Mesodermal cell (in vitro differentiated cells): ENCODE data around the gene SLC44A1.

Source experiments
- H3K27ac ChIP-seq: 2 replicates; pipeline ENCODE4 v1.7.0; 2013; ENCODE audit warnings: mild to moderate bottlenecking, low read depth, low read length, moderate library complexity; ENCODE audit not compliant: severe bottlenecking
- H3K36me3 ChIP-seq: 2 replicates; pipeline ENCODE4 v1.7.1; 2013; ENCODE audit warnings: mild to moderate bottlenecking, low read length, moderate library complexity; ENCODE audit not compliant: control insufficient read depth, insufficient read depth
- H3K4me1 ChIP-seq: one replicate; pipeline ENCODE4 v1.7.1; 2013; ENCODE audit warnings: mild to moderate bottlenecking, low read length; ENCODE audit not compliant: insufficient read depth, control insufficient read depth, poor library complexity, severe bottlenecking
- H3K4me3 ChIP-seq: 2 replicates; pipeline ENCODE4 v1.7.0; 2013; ENCODE audit warnings: low read length, control low read depth, mild to moderate bottlenecking; ENCODE audit not compliant: insufficient read depth, poor library complexity, severe bottlenecking; ENCODE audit errors: extremely low read depth
- H3K9me3 ChIP-seq: 2 replicates; pipeline ENCODE4 v1.7.1; 2013; ENCODE audit warnings: mild to moderate bottlenecking, low read length, moderate library complexity; ENCODE audit not compliant: control insufficient read depth
- WGBS, 2 experiments: methylation state at CpG; one replicate each; pipeline ENCODE4 v1.1.5; 2013; ENCODE audit warnings: missing lambda C conversion rate in 2 of 2; ENCODE audit not compliant: insufficient coverage in 2 of 2; 5-methylcytosine and 5-hydroxymethylcytosine counted together

SLC44A1 gene

DNA sequence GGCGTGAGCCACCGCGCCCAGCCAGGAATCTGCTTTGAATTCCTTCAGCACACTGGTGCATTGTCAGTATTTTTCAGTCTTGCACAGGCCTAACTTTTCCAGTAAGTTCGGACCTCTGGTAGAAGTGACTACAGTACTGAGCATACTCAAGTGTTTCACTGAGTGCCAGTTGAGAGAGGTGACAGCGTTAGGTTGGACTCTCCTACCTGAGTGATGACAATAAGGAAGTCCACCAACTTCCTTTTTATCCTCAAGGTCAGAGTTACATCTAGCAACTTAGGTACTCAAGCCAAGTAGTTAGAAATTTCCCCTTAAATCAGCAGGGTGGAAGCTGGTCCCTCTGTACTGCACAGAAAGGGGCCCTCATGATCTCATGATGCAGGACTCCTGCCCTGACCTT, 177.4 kb downstream of the SLC44A1 start:
- Histone ChIP-seq H3K9me3 (no peaks in the 10 kb centered on the region), H3K4me3 (no peak overlapping the region), H3K27ac (no peak overlapping the region), H3K4me1 (no peaks in the 10 kb centered on the region), H3K36me3 (no peaks in the 10 kb centered on the region)
- WGBS, 2 experiments = 95 to 100% methylated on average over 3 to 4 of the region's 5 CpGs

GRCh38 chr9:105425816-105426433, 181.5 kb downstream of the SLC44A1 start:
- H3K4me1 ChIP-seq = no peaks in the 10 kb centered on the region
- H3K27ac ChIP-seq = no peak overlapping the region
- H3K4me3 ChIP-seq = no peak overlapping the region
- WGBS, 2 experiments = 72 to 87% methylated on average over 2 of the region's 2 CpGs
- no peaks in the 10 kb centered on the region for H3K9me3 ChIP-seq
- H3K36me3 ChIP-seq = no peaks in the 10 kb centered on the region

DNA sequence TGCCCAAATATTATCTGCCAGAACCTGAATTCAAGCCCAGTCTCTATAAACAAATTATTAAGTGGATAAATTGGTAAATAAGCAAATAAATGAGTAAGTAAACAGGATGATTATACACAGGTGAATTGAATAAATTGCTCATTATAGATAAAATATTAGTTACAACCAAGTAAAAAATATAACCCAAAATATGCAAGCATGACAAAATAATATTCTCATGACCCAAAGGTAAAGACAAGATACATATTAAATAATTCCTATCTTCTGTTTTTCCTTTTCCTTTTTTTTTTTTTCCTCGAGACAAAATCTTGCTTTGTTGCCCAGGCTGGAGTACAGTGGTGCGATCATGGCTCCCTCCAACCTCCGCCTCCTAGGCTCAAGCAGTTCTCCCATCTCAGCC, 182.2 kb downstream of the SLC44A1 start:
- Histone ChIP-seq H3K4me3 (no peak overlapping the region), H3K27ac (no peak overlapping the region), H3K36me3 (no peaks in the 10 kb centered on the region), H3K9me3 (no peaks in the 10 kb centered on the region), H3K4me1 (no peaks in the 10 kb centered on the region)
- WGBS, 2 experiments = 90% methylated on average over 2 of the region's 3 CpGs; no CpG with 5 or more reads in 1 of the 2 experiments

- 91 to 94% methylated on average over 8 of the region's 9 CpGs for whole genome bisulfite sequencing, 2 experiments
- no peak overlapping the region for H3K4me3 ChIP-seq
- H3K27ac ChIP-seq = no peak overlapping the region
- H3K4me1 ChIP-seq = no peaks in the 10 kb centered on the region
- no peaks in the 10 kb centered on the region for H3K36me3 ChIP-seq
- no peaks in the 10 kb centered on the region for H3K9me3 ChIP-seq
These were observed 187.2 kb downstream of the SLC44A1 start for GRCh38 chr9:105431424-105432246.

- H3K36me3 ChIP-seq = no peaks in the 10 kb centered on the region
- no CpG with 5 or more reads among the region's 2 CpGs for WGBS, 2 experiments
- no peaks in the 10 kb centered on the region for H3K9me3 ChIP-seq
- H3K4me3 ChIP-seq = no peak overlapping the region
- H3K4me1 ChIP-seq = no peaks in the 10 kb centered on the region
- H3K27ac ChIP-seq = no peak overlapping the region
These were observed 187.9 kb downstream of the SLC44A1 start for GRCh38 chr9:105432247-105432842.

GRCh38 chr9:105435453-105435852, 191.0 kb downstream of the SLC44A1 start:
- Histone ChIP-seq H3K4me3 (no peak overlapping the region), H3K4me1 (no peaks in the 10 kb centered on the region), H3K9me3 (no peaks in the 10 kb centered on the region), H3K27ac (no peak overlapping the region), H3K36me3 (no peaks in the 10 kb centered on the region)
- WGBS, 2 experiments = 88 to 100% methylated on average over 2 of the region's 3 CpGs

DNA sequence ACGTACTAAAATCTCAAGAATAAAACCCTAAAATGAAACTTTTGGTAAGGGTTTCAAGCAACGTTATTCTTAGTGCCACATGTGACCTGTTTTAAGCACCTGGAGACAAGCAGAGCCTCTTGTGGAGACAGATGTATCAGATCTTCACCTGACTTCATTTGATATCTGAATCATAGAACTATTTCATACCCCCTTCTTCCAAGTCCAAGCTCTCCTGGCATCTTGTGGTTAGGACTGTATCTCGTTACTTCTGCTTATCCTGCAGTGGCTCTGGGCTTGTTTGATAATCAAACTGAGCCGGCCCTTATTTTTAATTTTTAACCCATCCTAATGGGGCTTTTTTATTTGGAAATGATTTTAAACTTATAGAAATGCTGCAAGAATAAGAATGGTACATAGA, 192.3 kb downstream of the SLC44A1 start:
- H3K36me3 ChIP-seq = no peaks in the 10 kb centered on the region
- H3K9me3 ChIP-seq = no peaks in the 10 kb centered on the region
- no peak overlapping the region for H3K27ac ChIP-seq
- H3K4me1 ChIP-seq = no peaks in the 10 kb centered on the region
- WGBS, 2 experiments = 90 to 100% methylated on average over 2 of the region's 4 CpGs
- H3K4me3 ChIP-seq = no peak overlapping the region

DNA sequence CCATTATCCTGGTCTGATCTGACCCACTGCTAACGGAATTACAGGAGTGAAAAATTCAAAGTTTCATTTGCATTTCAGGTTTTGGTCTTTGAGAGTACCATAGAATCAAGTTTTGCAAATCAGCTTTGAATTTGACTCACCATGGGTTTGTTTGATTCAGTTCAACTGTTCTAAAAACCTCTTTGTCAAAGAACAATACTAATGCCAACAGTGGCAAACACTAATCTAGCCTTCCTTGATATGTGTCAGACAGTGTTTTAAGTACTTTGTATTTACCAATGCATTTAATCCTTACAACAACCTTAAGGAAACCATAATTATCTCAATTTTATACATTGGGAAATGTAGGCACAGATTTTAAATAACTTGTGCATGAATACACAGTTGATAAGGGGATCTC, 193.3 kb downstream of the SLC44A1 start:
- Histone ChIP-seq H3K4me1 (no peaks in the 10 kb centered on the region), H3K9me3 (no peaks in the 10 kb centered on the region), H3K4me3 (no peak overlapping the region), H3K27ac (no peak overlapping the region), H3K36me3 (no peaks in the 10 kb centered on the region)
- WGBS, 2 experiments = 100% methylated on average over 1 of the region's 1 CpG; no CpG with 5 or more reads in 1 of the 2 experiments

DNA sequence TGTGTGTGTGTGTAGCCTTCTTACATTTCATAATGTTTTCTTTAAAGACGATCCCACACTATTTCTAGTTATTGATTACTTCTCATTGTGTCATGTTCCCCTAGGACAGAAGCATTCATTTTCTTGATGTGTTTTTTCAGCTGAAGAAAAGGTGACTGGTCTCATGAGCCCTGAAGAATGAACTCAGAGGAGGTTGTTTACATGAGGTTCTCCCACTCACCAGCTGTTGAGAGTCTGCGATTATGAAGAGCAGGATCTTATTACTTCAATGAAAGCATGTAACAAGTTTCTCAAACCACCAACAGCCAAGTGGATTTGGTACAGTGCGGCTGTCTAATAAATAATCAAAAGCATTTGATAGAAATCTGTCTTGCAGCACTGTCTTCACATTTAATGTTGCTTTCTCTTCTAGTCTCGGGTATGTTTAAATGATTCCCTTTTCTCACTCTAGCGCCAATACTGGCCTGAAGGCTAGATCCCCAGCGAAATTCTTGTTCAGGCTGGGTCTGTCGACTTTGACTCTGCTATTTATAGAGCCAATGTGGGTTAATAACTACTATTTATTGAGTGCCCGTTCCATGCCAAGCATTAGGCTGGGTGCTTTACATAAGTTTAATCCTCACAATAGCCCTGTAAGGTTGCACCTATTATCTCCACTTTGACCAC, 193.8 kb downstream of the SLC44A1 start:
- no peaks in the 10 kb centered on the region for H3K4me1 ChIP-seq
- WGBS, 2 experiments = 97 to 100% methylated on average over 2 to 4 of the region's 8 CpGs
- H3K9me3 ChIP-seq = no peaks in the 10 kb centered on the region
- no peaks in the 10 kb centered on the region for H3K36me3 ChIP-seq
- H3K4me3 ChIP-seq = no peak overlapping the region
- no peak overlapping the region for H3K27ac ChIP-seq

DNA sequence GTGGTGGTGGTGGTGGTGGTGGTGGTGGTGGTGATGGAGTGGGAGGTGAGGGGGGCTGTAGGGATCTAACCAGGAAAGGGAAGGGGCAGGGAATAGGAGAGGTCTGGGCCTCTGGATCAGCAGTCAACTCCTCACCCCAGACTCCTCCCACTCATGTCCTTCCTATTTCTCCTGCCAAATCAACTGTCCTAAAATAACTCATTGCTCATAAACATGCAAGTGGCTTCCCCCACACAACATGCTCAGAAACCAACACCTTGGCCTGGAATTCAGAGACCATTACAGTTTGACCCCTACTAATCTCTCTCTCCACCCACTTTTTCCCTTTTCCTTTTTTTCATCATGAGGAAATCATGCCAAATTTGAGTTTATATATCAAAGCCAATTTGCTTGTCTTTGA, 195.0 kb downstream of the SLC44A1 start:
- no peaks in the 10 kb centered on the region for H3K9me3 ChIP-seq
- no peaks in the 10 kb centered on the region for H3K36me3 ChIP-seq
- H3K4me1 ChIP-seq = no peaks in the 10 kb centered on the region
- H3K4me3 ChIP-seq = no peak overlapping the region
- H3K27ac ChIP-seq = no peak overlapping the region
